OCI-LY3 (cell line): ENCODE measurements around the gene VDAC1.

Experiments used
- H2AFZ ChIP-seq: fragments of 200-600, 300-600 bp; shearing (Covaris generic); 2 replicates; pipeline ENCODE4 v1.6.0; 2014; ENCODE audit warnings: antibody characterized with exemption, low read depth, low read length
- H3K27ac ChIP-seq: fragments of 200-600, 300-600 bp; sonication (generic); 2 replicates; pipeline ENCODE4 v1.5.1; 2014; ENCODE audit warnings: mild to moderate bottlenecking, low read length, moderate library complexity, mixed read lengths
- H3K27me3 ChIP-seq: fragments of 200-600, 300-600 bp; sonication (generic); 2 replicates; pipeline ENCODE4 v1.6.1; 2014; ENCODE audit warnings: low read depth, low read length, mixed read lengths
- H3K36me3 ChIP-seq: fragments of 200-600, 300-600 bp; sonication (generic); replicated peaks from 2 replicates; pipeline ENCODE3; 2014; ENCODE audit warnings: low read depth, low read length, mixed read lengths
- H3K4me1 ChIP-seq: fragments of 300-600, 200-600 bp; sonication (generic); 2 replicates; pipeline ENCODE4 v1.6.1; 2014; ENCODE audit warnings: low read length, mixed read lengths
- H3K4me2 ChIP-seq: fragments of 200-600, 300-600 bp; sonication (generic); 2 replicates; pipeline ENCODE4 v1.6.1; 2014; ENCODE audit warnings: low read length, mixed read lengths
- H3K4me3 ChIP-seq: fragments of 300-600, 200-600 bp; sonication (generic); 2 replicates; pipeline ENCODE4 v1.5.1; 2014; ENCODE audit warnings: antibody characterized with exemption, mild to moderate bottlenecking, low read length, moderate library complexity
- H3K79me2 ChIP-seq: fragments of 300-600, 200-600 bp; shearing (Covaris generic); 2 replicates; pipeline ENCODE4 v1.6.1; 2014; ENCODE audit warnings: mild to moderate bottlenecking, low read length, mixed read lengths
- H3K9ac ChIP-seq: fragments of 300-600, 200-600 bp; shearing (Covaris generic); 2 replicates; pipeline ENCODE4 v1.6.0; 2014; ENCODE audit warnings: mild to moderate bottlenecking, low read length, moderate library complexity
- H3K9me3 ChIP-seq: fragments of 200-600, 300-600 bp; shearing (Covaris generic); 2 replicates; pipeline ENCODE4 v1.6.1; 2014; ENCODE audit warnings: low read length, mixed read lengths; ENCODE audit not compliant: insufficient read depth
- H4K20me1 ChIP-seq: fragments of 200-600, 300-600 bp; sonication (generic); 2 replicates; pipeline ENCODE4 v1.6.1; 2016; ENCODE audit warnings: low read length, mixed read lengths; ENCODE audit not compliant: insufficient read depth
- CTCF ChIP-seq: fragments of 200-600, 300-600 bp; sonication (generic); IDR thresholded peaks from 2 replicates; pipeline ENCODE4 v1.5.1; 2014; ENCODE audit warnings: antibody characterized with exemption, low read length, low read depth
- EZH2phosphoT487 ChIP-seq: fragments of 200-600 bp; shearing (Covaris generic); IDR thresholded peaks from 2 replicates; pipeline ENCODE4 v1.6.1; 2018; ENCODE audit warnings: antibody characterized with exemption, mixed run types, low read depth

Gene VDAC1

DNA sequence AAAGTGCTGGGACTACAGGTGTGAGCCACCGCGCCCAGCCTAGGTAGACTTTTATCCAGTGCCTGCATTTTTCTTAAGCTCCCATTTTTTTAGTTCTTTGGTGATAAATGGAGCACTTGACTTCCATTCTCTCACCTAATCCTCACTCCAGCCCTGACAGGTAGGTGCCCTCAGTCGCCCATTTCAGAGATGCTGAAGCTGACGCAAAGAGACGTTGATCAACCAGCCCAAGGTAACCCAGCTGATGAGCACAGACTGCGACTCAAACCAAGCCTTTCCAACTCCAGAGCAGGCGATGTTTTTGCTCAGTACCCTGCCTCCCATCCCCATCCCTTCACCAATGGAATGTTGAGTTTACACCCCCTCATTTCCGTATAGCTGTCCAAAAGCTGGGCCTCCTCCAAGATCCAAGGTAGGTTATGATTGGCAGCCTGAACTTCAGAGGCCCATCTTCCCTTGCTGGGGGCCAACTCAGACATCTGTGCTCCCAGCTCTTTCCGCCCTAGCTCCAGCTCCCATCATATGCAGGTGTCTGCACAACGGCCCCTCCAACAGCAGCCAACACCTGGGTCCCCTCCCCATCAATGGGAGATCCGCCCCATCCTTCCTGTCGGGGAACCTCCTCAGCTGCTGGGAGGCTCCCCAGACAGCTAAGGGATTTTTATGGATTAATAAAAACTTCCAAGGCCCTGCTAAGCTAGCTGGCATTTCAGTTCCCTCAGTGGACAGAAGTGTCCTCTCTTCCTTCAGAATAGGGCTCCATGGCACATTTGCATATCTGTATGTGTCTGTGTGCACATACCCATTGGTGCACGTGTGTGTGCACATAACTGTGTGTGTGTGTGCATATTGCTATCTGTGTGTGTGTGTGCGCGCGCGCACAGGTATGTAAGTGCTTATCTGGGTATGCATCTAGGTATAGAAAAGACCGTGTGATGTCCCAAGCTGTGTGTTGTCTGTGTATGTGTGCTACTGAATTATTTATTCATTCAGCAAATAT, 39.3 kb upstream of the VDAC1 start:
- Histone ChIP-seq H2AFZ (no peak overlapping the region), H3K4me1 (peaks cover 13% of the 10 kb centered on the region), H3K36me3 (no peaks in the 10 kb centered on the region), H3K79me2 (no peaks in the 10 kb centered on the region), H4K20me1 (no peaks in the 10 kb centered on the region), H3K9ac (no peak overlapping the region), H3K27me3 (no peaks in the 10 kb centered on the region), H3K9me3 (no peaks in the 10 kb centered on the region), H3K27ac (no peak overlapping the region), H3K4me2 (no peak overlapping the region), H3K4me3 (no peak overlapping the region)
- TF ChIP-seq EZH2phosphoT487 (no peak), CTCF (no peak)

DNA sequence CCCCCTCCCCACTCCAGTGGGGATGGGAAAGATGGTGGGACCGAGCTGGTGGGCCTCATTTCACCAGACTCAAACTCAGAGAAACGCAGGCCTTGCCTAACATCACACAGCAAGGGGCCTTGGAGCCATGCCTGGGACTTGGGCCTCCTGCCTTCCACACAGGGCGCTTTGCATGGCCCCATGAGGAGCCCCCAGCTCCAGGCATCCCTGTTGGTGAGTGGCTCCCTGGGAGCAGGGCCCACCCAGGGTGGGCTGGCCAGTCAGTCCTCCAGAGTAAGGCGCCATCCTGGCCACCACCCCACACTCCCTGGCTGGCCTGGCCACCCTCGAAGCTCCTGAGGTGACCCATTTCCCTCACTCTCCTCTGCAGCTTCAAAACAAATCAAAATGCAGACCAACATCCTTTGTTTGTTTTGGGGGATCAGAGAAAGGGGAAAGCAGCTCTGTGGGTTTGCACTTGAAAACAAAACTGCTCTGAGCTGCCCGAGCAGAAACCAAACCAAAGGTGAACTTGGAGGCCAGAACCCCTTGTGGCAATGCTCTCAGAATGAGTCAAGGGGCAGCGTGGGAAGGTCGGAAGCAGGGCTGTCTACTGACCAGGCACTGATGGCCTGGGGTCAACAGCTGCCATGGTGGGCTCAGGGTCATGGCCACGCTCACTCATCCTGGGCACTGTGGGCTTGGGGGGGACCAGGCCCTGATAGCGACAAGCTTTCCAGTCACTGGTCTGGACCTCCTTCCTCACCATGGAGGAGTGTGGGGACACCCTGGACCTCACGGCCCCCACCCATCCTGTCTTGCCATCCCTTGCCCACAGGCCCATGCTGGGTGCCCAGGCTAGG, 37.0 kb upstream of the VDAC1 start:
- no peak overlapping the region for H3K4me2 ChIP-seq

GRCh38 chr5:134038138-134038537, 33.4 kb upstream of the VDAC1 start:
- Histone ChIP-seq H3K9me3 (no peaks in the 10 kb centered on the region), H3K4me2 (no peak overlapping the region), H3K4me1 (peaks cover 13% of the 10 kb centered on the region), H2AFZ (no peak overlapping the region), H3K79me2 (no peaks in the 10 kb centered on the region), H3K27me3 (no peaks in the 10 kb centered on the region), H3K27ac (no peak overlapping the region), H3K9ac (no peak overlapping the region), H3K36me3 (no peaks in the 10 kb centered on the region), H4K20me1 (no peaks in the 10 kb centered on the region), H3K4me3 (no peak overlapping the region)
- no peak for TF ChIP-seq CTCF
- TF ChIP-seq EZH2phosphoT487: no peak

More for the DNA sequence above, 37.0 kb upstream of the VDAC1 start:
- no peak overlapping the region for H3K27ac ChIP-seq
- H3K4me1 ChIP-seq: peaks cover 13% of the 10 kb centered on the region
- H3K9me3 ChIP-seq: no peaks in the 10 kb centered on the region
- H3K36me3 ChIP-seq: no peaks in the 10 kb centered on the region
- H3K9ac ChIP-seq: no peak overlapping the region
- H4K20me1 ChIP-seq: no peaks in the 10 kb centered on the region
- no peak for TF ChIP-seq CTCF
- no peak for TF ChIP-seq EZH2phosphoT487
- H3K79me2 ChIP-seq: no peaks in the 10 kb centered on the region
- H2AFZ ChIP-seq: no peak overlapping the region
- H3K4me3 ChIP-seq: no peak overlapping the region
- no peaks in the 10 kb centered on the region for H3K27me3 ChIP-seq

DNA sequence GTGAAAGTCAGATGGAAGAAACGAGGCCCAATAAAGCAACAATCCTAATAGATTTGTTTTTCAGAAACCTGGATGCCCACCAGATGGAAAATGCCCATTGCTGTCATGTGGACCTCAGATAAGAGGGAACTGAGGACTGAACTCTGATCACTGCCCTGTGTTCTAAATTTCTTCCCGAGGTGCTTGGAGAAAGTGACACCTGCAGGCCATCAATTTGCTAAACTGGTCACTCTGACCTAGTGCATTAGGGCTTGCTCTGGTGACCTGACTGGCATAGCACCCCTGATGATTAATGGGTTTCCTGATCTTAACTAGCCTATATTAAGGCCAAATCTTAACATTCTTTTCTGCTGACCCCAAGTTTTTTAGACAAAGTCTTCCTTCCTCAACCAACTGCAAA, 32.4 kb upstream of the VDAC1 start:
- no peaks in the 10 kb centered on the region for H3K9me3 ChIP-seq
- no peak overlapping the region for H3K4me3 ChIP-seq
- no peak overlapping the region for H3K9ac ChIP-seq
- no peaks in the 10 kb centered on the region for H3K36me3 ChIP-seq
- no peak overlapping the region for H3K4me2 ChIP-seq
- no peaks in the 10 kb centered on the region for H3K27me3 ChIP-seq
- H3K4me1 ChIP-seq: peaks cover 20% of the 10 kb centered on the region
- no peaks in the 10 kb centered on the region for H3K79me2 ChIP-seq
- H4K20me1 ChIP-seq: no peaks in the 10 kb centered on the region
- no peak overlapping the region for H2AFZ ChIP-seq
- TF ChIP-seq EZH2phosphoT487 (no peak), CTCF (no peak)
- no peak overlapping the region for H3K27ac ChIP-seq
